GM18526 (cell line): ENCODE measurements around the gene TMEM132C.

Experiments
- POLR2A ChIP-seq: IDR thresholded peaks from 3 replicates; pipeline ENCODE4 v1.6.1; 2011; ENCODE audit not compliant: insufficient read length; ENCODE audit errors: extremely low read depth

TMEM132C gene

GRCh38 chr12:128711486-128711885 is 444.5 kb downstream of the TMEM132C start:
- no peak for TF ChIP-seq POLR2A

DNA sequence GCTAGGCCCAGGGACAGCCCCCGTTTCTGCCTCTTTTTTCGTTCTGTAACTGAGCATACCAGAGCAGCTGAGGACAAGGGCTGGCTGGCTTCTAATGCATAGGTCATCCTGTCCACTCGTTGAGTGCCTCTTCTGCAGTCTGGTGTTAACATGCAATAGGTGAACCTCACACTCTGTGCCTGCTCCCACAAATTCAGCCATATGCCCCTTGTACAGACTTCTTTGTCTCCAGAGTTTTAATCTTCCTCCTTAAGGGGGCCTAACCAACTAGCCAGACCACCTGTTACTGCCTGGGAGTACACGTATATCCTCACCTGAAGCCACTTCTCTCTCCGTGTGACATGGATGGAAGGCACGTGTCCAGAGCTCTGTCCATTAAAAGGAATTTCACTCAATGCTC is 445.7 kb downstream of the TMEM132C start:
- TF ChIP-seq POLR2A: no peak

- no peak for TF ChIP-seq POLR2A
Observed at GRCh38 chr12:128715485-128715884, 448.5 kb downstream of the TMEM132C start.

GRCh38 chr12:128724468-128725046 is 457.6 kb downstream of the TMEM132C start:
- no peak for TF ChIP-seq POLR2A

- no peak for TF ChIP-seq POLR2A
Observed at GRCh38 chr12:128726886-128727285, 459.9 kb downstream of the TMEM132C start.

- TF ChIP-seq POLR2A: no peak
Observed at GRCh38 chr12:128727461-128727860, 460.5 kb downstream of the TMEM132C start.

- no peak for TF ChIP-seq POLR2A
Observed at GRCh38 chr12:128727999-128728398, 461.0 kb downstream of the TMEM132C start.

- no peak for TF ChIP-seq POLR2A
Observed at GRCh38 chr12:128729628-128730121, 462.7 kb downstream of the TMEM132C start.

DNA sequence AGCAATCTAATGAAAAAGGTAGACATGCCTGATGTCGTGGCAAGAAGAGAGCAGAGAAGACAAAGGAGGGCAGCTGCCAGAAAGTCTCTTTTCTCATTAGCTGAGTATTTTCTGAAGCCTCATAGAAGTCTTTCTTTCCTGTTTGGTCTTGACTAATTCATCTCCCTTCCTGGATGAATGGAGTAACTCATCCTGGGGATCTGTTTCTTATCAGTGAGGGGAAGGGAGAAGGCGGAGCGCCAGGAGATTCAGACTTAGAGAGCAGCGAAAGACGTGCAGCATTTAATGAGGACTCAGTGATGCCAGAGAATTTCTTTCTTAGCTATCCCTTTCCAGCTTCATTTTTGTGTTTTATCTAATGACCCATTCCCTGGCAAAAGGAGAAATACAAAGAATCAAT is 467.4 kb downstream of the TMEM132C start:
- no peak for TF ChIP-seq POLR2A

DNA sequence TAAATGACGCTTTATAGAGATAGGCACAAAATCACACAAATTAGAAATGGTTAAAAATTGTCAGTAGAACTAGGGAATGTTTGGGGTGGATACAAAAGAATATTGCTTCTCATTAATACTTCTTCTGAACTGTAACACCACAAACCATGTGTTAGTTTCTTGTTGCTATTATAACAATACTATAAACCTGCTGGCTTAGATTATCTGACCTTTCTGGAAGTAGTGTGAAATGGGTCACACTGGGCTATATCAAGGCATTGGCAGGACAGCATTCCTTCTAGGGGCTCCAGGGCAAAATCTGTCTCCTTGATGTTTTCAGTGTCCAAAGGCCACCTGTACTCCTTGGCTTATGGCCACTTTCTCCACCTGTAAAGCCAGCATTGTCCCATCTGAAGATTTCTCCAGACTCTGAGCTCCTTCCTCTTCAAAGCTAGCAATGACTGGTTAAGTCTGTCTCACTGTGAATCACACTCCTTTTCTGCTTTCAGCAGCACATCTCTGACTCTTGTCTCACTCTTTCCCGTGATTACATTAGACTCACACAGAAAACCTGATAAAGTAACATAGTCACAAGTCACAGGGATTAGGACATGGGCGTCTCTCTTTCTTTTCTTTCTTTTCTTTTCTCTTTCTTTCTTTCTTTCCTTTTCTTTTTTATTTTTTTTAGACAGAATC is 470.5 kb downstream of the TMEM132C start:
- TF ChIP-seq POLR2A: no peak

DNA sequence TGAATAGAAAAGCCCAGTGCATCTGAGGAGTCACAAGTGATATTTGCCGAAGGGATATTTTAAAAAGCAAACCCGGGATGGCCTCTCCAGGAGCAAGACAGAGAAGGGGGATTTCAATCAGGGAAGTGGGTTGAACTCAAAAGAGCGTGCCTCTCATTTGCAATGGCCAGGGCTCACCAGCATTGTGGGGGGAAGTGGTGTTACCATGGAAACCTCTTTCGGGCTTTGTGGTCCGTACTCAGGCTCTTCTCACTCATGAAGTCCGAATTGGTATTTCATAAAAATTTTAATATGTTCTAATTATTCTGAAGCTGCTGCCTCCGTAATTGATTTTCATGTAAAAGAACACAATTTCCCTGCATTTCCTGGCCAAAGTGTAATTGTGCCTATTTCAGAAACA is 476.9 kb downstream of the TMEM132C start:
- no peak for TF ChIP-seq POLR2A

DNA sequence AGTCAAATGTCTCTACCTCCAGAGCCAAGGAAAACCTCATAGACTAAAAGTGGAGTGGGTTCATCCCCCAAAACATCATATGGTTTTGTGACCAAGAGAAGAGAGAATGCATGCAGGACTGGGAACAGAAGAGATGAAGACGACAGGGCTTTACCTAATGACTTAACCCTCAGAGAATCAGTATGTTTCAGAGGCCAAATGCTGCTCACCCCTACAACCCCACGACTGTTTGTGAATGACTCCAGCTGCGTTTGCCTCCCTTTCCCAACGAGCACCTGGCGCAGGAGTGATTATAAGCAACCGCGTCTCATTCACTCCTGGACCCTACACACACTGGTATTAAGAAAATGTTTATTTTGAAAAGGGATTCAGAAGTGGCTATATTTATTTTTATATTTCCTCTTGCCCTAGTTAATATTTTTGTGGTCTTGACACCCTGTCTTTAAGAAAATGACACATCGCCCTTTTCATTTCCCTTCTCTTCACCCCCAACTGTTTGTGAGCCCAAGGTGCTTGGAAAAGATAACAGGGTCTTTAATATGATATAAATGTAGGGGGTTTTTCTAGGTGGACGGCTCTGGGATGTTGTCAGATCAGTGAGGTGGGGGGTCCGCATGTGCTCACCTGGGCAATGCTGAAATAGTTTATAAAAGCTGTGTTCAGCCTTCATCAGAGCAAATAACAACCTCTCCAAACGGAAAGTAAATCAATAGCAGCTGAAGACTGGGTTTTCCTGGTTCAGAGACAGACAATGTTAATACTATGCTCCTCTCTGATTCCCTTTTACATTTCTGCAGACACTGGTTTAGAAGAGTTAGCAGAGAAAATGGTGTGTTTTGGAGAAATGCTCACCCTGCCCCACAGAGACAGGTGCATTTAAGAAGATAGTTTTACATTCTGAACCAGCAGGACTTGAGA is 479.1 kb downstream of the TMEM132C start:
- no peak for TF ChIP-seq POLR2A

DNA sequence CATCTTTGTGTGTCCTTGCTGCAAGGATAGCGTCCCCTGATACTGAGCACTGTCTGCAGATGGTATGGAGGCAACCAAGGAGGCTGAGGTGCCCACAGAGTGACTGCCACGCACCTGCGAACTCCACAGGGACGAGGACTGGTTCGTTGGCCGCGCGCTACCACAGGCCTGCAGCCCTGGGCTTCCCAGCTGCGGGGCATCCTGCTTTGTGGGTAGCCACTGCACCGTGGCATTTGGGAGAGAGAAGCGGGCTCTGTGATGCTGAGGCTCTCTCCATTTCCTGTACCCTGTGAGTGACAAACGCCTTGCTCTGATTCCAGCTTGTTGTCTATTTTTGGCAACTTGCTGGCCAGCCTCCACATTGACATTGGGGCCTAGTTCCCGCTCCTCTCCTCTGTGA is 480.5 kb downstream of the TMEM132C start:
- no peak for TF ChIP-seq POLR2A

- TF ChIP-seq POLR2A: no peak
Observed at GRCh38 chr12:128752386-128752785, 485.4 kb downstream of the TMEM132C start.

DNA sequence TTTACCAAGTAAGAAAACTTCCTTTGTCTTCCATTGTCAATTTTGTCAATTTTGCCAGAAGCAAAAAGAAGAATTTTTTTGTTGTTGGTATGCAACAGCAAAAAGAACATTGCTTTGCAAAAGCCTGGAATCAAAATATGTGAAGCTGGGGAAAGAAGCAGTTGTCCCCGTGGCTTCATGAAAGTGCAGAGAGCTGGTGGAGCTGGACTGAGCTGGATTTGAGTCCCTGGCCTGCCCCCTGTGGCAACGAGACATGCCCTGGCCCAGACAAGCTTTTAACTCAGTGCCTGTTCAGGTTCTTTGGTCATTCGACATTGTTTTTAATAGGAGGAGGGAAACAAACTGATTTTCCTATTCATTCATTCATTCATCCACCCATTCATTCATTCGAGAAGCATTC is 486.5 kb downstream of the TMEM132C start:
- TF ChIP-seq POLR2A: no peak

DNA sequence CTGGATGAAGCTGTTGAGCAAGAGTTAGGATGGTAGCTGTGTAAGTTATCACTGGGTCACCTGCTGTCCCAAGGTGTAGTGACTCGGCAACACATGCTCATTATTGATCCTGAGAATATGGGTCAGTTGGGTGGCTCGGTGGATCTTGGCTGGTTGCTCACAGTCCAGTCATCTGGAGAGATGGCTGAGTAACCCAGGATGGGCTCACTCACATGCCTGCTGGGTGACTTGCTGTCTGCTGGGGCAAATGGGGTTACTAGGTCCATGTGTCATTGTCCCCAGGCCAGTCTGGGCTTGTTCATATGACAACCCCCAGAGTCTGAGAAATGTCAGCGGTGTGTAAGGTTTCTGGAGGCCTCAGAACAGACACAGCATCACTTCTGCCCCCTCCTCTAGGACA is 487.3 kb downstream of the TMEM132C start:
- TF ChIP-seq POLR2A: no peak

GRCh38 chr12:128755566-128755965 is 488.6 kb downstream of the TMEM132C start:
- TF ChIP-seq POLR2A: no peak
